Measurements from ENCODE around the gene SFTPA1. TPM values are rescaled to one million over a fixed set of nuclear protein-coding genes. Genes with fewer than 3 reads are reported as not detected.
"Not testable (repeated sequence)": the region's sequence is repeated elsewhere in the genome, so short reads cannot be mapped to it uniquely, and the experiment has no call there.

Gene SFTPA1
- total RNA-seq, 2 donors from 2014 or later: 0.77 to 8.8 TPM

DNA sequence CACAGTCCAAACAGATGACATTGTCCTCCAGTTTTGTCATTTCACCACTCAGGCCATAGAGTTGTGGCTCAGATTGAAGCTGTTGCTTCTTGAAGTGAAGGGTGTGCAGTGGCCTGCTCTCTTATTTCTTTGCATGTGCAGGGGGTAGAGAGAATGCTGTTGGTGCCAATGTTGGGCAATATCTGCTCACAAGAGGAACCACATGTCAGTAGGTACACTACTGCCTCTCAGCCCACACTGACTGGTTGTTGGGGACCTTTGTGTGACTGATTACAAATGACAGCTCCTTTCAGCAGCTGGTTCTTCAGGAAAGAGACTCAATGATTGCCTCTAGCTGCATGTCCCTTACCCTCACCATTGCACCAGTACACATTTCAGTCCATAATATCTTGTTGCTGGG, 21.9 kb upstream of the SFTPA1 start:
- H3K4me3 ChIP-seq: no peak overlapping the region
- H3K27ac ChIP-seq: no peak overlapping the region
- H3K9me3 ChIP-seq: no peaks in the 10 kb centered on the region
- H3K4me1 ChIP-seq: no peaks in the 10 kb centered on the region
- no peak for DNase-seq
- intact Hi-C loops (cut with DNase I): no loop called here
- TF ChIP-seq, protein P1, sequence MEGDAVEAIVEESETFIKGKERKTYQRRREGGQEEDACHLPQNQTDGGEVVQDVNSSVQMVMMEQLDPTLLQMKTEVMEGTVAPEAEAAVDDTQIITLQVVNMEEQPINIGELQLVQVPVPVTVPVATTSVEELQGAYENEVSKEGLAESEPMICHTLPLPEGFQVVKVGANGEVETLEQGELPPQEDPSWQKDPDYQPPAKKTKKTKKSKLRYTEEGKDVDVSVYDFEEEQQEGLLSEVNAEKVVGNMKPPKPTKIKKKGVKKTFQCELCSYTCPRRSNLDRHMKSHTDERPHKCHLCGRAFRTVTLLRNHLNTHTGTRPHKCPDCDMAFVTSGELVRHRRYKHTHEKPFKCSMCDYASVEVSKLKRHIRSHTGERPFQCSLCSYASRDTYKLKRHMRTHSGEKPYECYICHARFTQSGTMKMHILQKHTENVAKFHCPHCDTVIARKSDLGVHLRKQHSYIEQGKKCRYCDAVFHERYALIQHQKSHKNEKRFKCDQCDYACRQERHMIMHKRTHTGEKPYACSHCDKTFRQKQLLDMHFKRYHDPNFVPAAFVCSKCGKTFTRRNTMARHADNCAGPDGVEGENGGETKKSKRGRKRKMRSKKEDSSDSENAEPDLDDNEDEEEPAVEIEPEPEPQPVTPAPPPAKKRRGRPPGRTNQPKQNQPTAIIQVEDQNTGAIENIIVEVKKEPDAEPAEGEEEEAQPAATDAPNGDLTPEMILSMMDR (IDR thresholded peaks at IDR 0.05): no peak
- no peaks in the 10 kb centered on the region for H3K27me3 ChIP-seq
- H3K36me3 ChIP-seq: no peaks in the 10 kb centered on the region
- no peak overlapping the region for H3K9ac ChIP-seq (ENCODE audit: low read depth in 2 of 2, low read length in 2 of 2)

DNA sequence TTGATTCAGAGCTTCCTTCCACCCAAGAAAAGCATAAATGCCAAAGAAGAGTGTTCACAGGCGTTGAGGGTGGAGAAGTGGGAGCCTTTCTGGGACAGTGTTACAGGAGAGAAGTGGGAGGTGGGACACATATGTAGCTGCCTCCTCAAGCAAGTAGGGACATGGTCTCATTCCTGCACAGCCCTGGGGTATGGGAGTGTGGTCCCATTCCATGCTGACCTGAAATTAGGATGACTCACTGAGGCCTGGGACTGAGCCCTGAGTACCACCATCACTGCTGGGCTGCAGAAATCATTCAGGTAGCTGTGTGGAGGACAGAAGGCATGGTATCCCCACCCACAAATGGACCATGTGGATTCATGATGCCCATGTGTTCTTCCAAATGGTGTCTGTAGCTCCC, 17.4 kb upstream of the SFTPA1 start:
- Histone ChIP-seq H3K4me1 (no peaks in the 10 kb centered on the region), H3K27me3 (no peaks in the 10 kb centered on the region), H3K36me3 (no peaks in the 10 kb centered on the region), H3K9me3 (no peaks in the 10 kb centered on the region), H3K4me3 (no peak overlapping the region), H3K27ac (no peak overlapping the region), H3K9ac (ENCODE audit: low read depth in 2 of 2, low read length in 2 of 2) (no peak overlapping the region)
- no peak for DNase-seq
- TF ChIP-seq, protein P1 (IDR thresholded peaks at IDR 0.05): no peak
- intact Hi-C loops (cut with DNase I): no loop called here

DNA sequence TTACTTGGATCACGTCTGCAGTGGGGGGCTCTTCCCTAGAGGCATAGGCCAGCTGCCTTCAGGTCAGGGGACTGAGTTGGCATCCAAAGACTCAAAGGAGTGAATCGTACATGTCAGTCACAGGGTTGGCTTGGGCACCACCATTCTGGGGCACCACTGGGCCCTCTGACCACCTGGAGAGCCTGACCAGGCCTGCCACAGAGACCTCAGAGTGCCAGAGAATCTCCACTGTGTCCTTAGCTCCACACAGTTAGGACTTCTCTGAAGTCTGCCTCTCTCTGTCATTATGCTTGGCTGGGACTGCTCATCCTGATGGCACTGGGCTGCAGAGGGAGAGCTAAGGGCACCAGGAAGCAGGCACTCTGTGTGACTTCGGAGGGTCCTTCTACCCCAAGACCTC, 16.2 kb upstream of the SFTPA1 start:
- H3K9me3 ChIP-seq; H3K9ac ChIP-seq (ENCODE audit: low read depth in 2 of 2, low read length in 2 of 2); H3K4me3 ChIP-seq; H3K36me3 ChIP-seq; H3K4me1 ChIP-seq; H3K27me3 ChIP-seq; DNase-seq; H3K27ac ChIP-seq; intact Hi-C loops (cut with DNase I): not testable (repeated sequence)

DNA sequence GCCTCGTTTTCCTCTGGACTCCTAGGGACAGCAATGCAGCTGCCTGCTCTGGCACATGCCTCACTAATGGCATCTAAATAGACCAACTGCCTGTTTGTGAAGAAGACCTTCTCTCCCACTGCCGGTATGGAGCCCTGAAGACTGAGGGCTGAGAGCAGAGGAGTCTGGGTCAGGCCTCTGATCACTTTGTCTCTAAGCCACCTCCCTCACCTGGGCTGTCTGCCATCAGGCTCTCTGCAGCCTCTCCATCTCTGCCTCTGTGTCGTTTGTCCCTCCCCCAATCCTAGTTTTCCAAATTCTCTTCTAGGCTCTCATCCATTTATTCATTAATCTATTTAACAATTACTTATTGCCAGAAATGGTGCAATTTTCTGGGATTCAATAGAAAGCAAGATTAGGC, 15.2 kb upstream of the SFTPA1 start:
- TF ChIP-seq, protein P1 (IDR thresholded peaks at IDR 0.05): no peak
- no peak for DNase-seq
- no peaks in the 10 kb centered on the region for H3K36me3 ChIP-seq

DNA sequence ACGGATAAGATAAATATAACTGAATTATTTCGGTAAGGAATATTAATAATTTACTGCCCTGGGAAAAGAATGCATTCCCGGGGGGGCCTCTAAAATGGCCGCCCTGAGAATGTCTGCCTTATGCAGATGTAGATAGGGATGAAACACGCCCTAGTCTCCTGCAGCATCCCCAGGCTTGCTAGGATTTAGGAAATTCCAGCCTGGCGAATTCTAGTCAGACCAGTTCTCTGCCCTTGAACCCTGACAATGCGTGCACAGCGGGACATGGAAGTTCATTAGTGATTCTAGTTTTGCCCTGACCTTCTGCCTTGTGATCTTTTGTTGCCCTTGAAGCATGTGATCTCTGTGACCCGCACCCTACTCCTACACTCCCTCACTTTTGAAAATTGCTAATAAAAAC, 11.1 kb upstream of the SFTPA1 start:
- H3K4me1 ChIP-seq; H3K9ac ChIP-seq (ENCODE audit: low read depth in 2 of 2, low read length in 2 of 2); H3K4me3 ChIP-seq; H3K36me3 ChIP-seq; H3K9me3 ChIP-seq; intact Hi-C loops (cut with DNase I); H3K27me3 ChIP-seq; H3K27ac ChIP-seq; DNase-seq: not testable (repeated sequence)

More for the DNA sequence above, 15.2 kb upstream of the SFTPA1 start:
- Histone ChIP-seq H3K4me1 (no peaks in the 10 kb centered on the region), H3K4me3 (no peak overlapping the region), H3K27me3 (no peaks in the 10 kb centered on the region), H3K9me3 (no peaks in the 10 kb centered on the region), H3K27ac (no peak overlapping the region), H3K9ac (ENCODE audit: low read depth in 2 of 2, low read length in 2 of 2) (no peak overlapping the region)
- intact Hi-C loops (cut with DNase I): no loop called here

- TF ChIP-seq, protein P1 (IDR thresholded peaks at IDR 0.05): no peak
- H3K9ac ChIP-seq (ENCODE audit: low read depth in 2 of 2, low read length in 2 of 2): no peak overlapping the region
- no peaks in the 10 kb centered on the region for H3K36me3 ChIP-seq
- H3K27me3 ChIP-seq: no peaks in the 10 kb centered on the region
- no peak overlapping the region for H3K27ac ChIP-seq
- H3K4me1 ChIP-seq: no peaks in the 10 kb centered on the region
- H3K4me3 ChIP-seq: no peak overlapping the region
- no peak for DNase-seq
- no peaks in the 10 kb centered on the region for H3K9me3 ChIP-seq
- intact Hi-C loops (cut with DNase I): no loop called here
Measured at GRCh38 chr10:79601939-79602338, 8.8 kb upstream of the SFTPA1 start.

GRCh38 chr10:79602953-79603352, 7.8 kb upstream of the SFTPA1 start:
- Histone ChIP-seq H3K4me1 (no peaks in the 10 kb centered on the region), H3K9ac (ENCODE audit: low read depth in 2 of 2, low read length in 2 of 2) (no peak overlapping the region), H3K4me3 (no peak overlapping the region), H3K36me3 (no peaks in the 10 kb centered on the region), H3K27me3 (no peaks in the 10 kb centered on the region), H3K9me3 (no peaks in the 10 kb centered on the region), H3K27ac (no peak overlapping the region)
- DNase-seq: no peak
- intact Hi-C loops (cut with DNase I): no loop called here
- TF ChIP-seq, protein P1 (IDR thresholded peaks at IDR 0.05): no peak

All from colonic mucosa (tissue), 4 donors.